HG03558 (cell line): ENCODE measurements around the gene PHF2.
"Not testable (repeated sequence)": the region's sequence is repeated elsewhere in the genome, so short reads cannot be mapped to it uniquely, and the experiment has no call there.

Experiments
- ATAC-seq: cut with Tn5 transposase; IDR thresholded peaks from one replicate; pipeline ENCODE4 v1.9.1; 2021; ENCODE audit warnings: moderate number of reproducible peaks; ENCODE audit not compliant: unreplicated experiment; ENCODE audit errors: extremely low read depth

The PHF2 gene

GRCh38 chr9:93662016-93662638, 85.7 kb downstream of the PHF2 start:
- ATAC-seq: no peak

GRCh38 chr9:93662952-93663572, 86.7 kb downstream of the PHF2 start:
- ATAC-seq: no peak

DNA sequence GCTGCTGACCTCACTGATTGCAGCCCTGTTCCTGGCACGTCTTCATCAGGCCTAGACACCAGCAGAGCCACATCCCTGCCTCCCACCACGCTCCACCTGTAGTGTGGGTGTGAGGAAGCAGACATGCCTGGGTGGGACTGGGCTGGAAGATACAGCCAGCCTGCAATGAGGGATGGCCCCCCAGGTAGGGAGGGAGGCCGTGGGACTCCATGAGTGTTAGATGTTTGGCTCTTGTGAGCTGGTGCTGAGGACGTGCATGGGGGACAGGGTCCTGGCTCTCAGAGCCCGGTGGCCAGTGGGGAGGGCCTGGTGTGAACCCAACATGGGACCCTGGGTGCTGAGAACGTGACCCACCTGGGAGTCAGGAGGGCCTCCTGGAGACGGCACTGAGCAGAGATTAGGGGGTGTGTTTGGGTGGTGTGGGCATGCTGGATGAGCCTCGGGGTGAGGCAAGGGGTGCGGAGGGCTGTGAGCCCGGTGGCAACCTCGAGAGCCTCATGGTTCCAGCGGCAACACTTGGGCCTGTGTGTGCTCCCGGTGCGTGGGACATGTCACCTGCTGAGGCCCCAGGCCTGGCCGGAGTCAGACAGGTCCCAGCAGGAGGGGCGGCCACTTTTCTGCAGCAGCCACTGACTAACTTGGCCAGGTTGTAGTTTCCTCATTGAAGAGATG, 87.6 kb downstream of the PHF2 start:
- ATAC-seq: no peak

DNA sequence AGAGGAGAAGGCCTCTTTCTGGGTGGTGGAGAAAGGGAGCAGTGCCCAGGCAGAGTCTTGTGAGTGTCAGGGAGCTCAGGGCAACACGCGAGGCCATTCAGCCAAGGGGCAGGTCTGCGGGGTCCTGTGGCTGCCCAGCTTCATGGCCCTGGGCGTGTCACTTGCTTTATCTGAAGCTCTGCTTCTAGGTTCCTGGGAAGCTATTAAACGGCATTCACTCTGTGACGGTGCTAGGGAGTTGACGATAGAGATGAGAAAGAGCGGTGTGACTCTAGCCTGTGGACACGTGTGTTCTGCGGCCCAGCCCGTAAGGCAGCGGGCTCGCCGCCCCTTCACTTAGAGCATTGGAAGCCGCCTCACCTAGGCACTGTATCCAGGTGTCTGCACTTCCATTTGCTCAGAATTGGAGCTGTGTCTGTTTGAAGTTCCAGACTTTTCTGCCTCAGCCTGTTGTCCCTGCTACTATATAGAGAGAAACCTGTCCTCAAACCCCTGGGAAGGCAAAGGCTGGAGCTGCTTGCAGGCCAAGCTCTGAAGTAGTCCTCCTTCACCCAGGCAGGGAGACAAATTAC, 88.3 kb downstream of the PHF2 start:
- no peak for ATAC-seq

GRCh38 chr9:93665128-93665636, 88.8 kb downstream of the PHF2 start:
- ATAC-seq: no peak

DNA sequence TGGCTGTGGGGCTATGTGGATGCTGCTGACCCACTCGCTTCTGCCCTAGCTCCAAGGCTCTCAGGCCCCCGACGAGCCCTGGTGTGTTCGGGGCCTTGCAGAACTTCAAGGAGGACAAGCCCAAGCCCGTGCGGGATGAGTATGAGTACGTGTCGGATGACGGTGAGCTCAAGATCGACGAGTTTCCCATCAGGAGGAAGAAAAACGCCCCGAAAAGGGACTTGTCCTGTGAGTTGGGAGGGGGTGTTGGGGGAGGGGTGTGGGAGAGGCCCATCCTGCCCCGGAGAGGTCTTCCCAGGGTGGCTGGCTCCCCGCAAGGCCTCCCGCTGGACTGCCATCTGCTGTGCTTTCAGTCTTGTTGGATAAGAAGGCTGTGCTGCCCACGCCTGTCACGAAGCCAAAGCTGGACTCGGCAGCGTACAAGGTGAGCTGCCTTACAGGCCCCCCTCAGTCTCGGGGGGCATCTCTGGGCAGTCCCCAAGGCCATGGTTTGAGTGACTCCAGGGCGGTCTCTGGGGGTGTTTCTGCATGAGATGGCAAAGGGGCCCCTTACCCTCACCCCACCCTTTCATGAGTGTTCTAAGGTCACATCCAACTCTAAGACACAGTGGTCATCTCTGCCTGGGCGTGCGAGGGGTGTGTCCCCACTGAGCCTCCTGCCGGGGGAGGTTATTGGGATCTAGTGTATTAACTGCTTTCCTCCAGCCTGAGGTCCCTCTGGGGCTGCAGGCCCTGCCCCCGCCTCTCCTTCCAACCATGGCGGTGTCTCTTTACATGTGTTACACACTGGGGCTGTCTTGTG, 89.5 kb downstream of the PHF2 start:
- no peak for ATAC-seq

GRCh38 chr9:93666439-93666784, 90.0 kb downstream of the PHF2 start:
- not testable (repeated sequence) for ATAC-seq

- ATAC-seq: no peak
Measured at GRCh38 chr9:93667006-93667405, 90.6 kb downstream of the PHF2 start.

- no peak for ATAC-seq
Measured at GRCh38 chr9:93667627-93668026, 91.2 kb downstream of the PHF2 start.

GRCh38 chr9:93668261-93668871, 92.0 kb downstream of the PHF2 start:
- no peak for ATAC-seq

- no peak for ATAC-seq
Measured at GRCh38 chr9:93669116-93669957, 93.0 kb downstream of the PHF2 start.

DNA sequence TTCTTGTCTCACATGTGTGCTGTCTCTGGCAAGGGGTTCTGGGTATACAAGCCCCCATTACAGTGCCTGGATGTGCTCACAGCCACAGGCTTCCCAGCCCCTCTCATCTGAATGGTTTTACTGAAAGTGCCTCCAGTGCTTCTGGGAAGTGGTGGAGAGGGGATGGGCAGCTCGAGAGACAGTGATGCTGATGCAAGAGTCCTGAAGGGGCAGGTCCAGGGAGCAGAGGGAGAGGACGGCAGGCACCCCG, 93.5 kb downstream of the PHF2 start:
- no peak for ATAC-seq

DNA sequence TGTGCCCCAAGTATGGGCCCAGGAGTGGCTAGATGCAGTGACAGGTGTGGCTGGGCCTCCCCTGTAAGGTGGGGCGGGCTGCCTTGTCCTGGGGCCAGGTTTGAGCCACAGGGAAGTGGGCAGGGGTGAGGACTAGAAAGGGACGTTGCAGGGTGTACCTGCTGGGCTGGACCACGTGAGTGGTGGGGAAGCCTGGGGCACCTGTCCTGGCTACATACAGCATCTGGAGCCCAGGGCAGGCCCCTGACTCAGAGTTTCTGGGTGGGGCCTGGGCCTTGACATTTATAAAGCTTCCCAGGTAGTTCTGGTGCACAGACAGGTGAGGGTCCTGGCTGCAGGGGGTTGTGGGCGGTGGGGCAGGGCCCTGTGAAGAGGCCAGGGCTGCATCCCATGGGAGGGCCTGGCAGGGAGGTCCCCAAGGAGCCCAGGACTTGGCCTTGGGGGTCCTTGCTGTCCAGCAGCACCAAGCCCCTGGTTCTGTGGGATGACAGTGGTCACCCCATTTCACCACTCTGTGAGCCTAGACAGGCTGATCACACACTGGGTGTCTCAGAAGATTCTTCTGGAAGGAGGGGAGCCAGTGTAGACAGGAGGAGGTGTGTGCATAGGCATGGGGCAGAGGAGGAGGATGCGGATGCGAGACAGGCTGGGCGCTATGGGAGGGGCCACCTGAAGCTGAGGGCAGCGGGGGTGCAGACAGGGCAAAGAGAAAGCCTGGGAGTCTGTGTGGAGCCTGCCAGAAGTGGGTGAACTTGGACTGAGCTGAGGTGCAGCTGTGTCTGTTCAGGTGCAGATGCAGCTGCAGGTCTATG, 94.0 kb downstream of the PHF2 start:
- no peak for ATAC-seq

- ATAC-seq: no peak
Measured at GRCh38 chr9:93671020-93671338, 94.6 kb downstream of the PHF2 start.

DNA sequence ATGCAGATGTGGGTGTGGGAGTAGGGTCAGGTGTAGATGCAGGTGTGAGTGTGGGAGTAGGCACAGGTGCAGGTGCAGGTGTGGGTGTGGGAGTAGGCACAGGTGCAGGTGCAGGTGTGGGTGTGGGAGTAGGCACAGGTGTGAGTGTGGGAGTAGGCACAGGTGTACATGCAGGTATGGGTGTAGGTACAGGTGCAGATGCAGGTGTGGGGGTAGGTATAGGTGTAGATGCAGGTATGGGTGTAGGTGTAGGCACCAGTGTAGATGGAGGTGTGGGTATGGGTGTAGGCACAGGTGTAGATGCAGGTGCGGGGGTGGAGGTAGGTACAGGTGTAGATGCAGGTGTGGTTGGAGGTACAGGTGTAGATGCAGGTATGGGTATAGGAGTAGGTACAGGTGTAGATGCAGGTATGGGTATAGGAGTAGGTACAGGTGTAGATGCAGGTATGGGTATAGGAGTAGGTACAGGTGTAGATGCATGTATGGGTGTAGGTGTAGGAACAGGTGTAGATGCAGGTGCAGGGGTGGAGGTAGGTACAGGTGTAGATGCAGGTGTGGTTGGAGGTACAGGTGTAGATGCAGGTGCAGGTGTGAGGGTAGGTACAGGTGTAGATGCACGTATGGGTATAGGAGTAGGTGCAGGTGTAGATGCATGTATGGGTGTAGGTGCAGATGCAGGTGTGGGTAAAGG, 96.1 kb downstream of the PHF2 start:
- not testable (repeated sequence) for ATAC-seq

DNA sequence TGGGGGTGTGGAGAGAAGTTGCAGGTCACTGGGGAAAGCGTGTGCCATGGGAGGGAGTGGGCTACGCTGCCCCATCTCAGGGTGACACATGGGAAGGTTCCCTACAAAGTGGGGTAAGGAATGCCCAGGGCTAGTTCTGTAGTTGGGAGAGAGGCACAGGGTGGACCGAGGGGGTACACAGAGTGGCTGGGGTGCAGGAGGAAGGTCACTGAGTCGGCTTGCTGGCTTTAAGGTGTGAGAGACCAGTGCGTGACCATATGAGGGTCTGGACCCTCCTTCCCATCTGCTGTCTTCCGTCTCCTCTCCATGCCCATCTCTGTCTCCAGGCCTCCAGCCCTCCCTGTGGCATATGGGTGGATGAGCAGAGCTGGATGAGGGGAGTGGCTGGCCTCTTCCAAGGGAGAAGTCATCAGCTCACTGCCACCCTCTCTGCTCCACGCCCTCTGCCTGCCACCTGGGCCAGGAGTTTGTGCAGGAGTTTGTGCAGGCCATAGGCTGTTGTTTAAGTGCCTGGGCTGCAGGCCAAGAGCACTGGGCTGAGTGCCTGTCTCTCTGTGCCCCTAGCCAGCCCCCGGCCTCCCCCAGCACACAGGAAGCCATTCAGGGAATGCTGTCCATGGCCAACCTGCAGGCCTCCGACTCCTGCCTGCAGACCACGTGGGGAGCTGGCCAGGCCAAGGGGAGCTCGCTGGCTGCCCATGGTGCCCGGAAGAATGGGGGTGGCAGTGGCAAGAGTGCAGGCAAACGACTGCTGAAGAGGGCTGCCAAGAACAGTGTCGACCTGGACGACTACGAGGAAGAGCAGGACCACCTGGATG, 96.8 kb downstream of the PHF2 start:
- ATAC-seq: no peak

- ATAC-seq: no peak
Measured at GRCh38 chr9:93673839-93674334, 97.5 kb downstream of the PHF2 start.
